Measurements from ENCODE around the gene ZFP37. TPM values are rescaled to one million over a fixed set of nuclear protein-coding genes. Genes with fewer than 3 reads are reported as not detected.

ZFP37 gene
- total RNA-seq, 2 donors from 2014 or later, result 1.8 to 2.7 TPM

GRCh38 chr9:113012492-113012891 is 44.0 kb downstream of the ZFP37 start:
- H3K36me3 ChIP-seq, result no peaks in the 10 kb centered on the region
- no peak for TF ChIP-seq CTCF (IDR thresholded peaks at IDR 0.05)
- ATAC-seq (ENCODE audit: insufficient number of reproducible peaks, low FRiP score, low read depth), result no peak

GRCh38 chr9:113011911-113012381 is 44.6 kb downstream of the ZFP37 start, which contains the start of gene ZNF883:
Gene ZNF883 (minus strand): TSS chr9:113012192.
- Histone ChIP-seq H3K9me3 (peaks cover 19% of the 10 kb centered on the region), H3K36me3 (no peaks in the 10 kb centered on the region), H3K4me3 (peak within 1 kb of the TSS; percentile 57), H3K27me3 (replicated peaks; ENCODE audit: insufficient read depth) (no peaks in the 10 kb centered on the region), H3K27ac (no peak within 1 kb of the TSS), H3K4me1 (ENCODE audit: control insufficient read depth in 1 of 2, low read depth in 2 of 2) (no peaks in the 10 kb centered on the region)
- ATAC-seq (ENCODE audit: insufficient number of reproducible peaks, low FRiP score, low read depth) (no peak), DNase-seq (ENCODE audit: low spot score) (no peak)
- no peak for TF ChIP-seq CTCF (IDR thresholded peaks at IDR 0.05)

More at GRCh38 chr9:113012492-113012891, 44.0 kb downstream of the ZFP37 start:
- Histone ChIP-seq H3K4me1 (ENCODE audit: control insufficient read depth in 1 of 2, low read depth in 2 of 2) (no peaks in the 10 kb centered on the region), H3K27ac (no peak overlapping the region), H3K4me3 (peak overlapping the region; percentile 57), H3K9me3 (peaks cover 20% of the 10 kb centered on the region), H3K27me3 (replicated peaks; ENCODE audit: insufficient read depth) (no peaks in the 10 kb centered on the region)
- DNase-seq (ENCODE audit: low spot score), result no peak

- H3K9me3 ChIP-seq, result peaks cover 14% of the 10 kb centered on the region
- no peak for ATAC-seq (ENCODE audit: insufficient number of reproducible peaks, low FRiP score, low read depth)
- no peaks in the 10 kb centered on the region for H3K27me3 ChIP-seq (replicated peaks; ENCODE audit: insufficient read depth)
- no peaks in the 10 kb centered on the region for H3K36me3 ChIP-seq
- no peak for DNase-seq (ENCODE audit: low spot score)
- no peak for TF ChIP-seq CTCF (IDR thresholded peaks at IDR 0.05)
- no peaks in the 10 kb centered on the region for H3K4me1 ChIP-seq (ENCODE audit: control insufficient read depth in 1 of 2, low read depth in 2 of 2)
- H3K4me3 ChIP-seq, result no peak overlapping the region
- no peak overlapping the region for H3K27ac ChIP-seq
Measured at GRCh38 chr9:113005777-113006176, 50.7 kb downstream of the ZFP37 start.

GRCh38 chr9:112997236-112997941 is 59.1 kb downstream of the ZFP37 start:
- H3K4me3 ChIP-seq, result no peak overlapping the region
- H3K9me3 ChIP-seq, result peaks cover 71% of the 10 kb centered on the region
- TF ChIP-seq CTCF (IDR thresholded peaks at IDR 0.05), result no peak
- no peaks in the 10 kb centered on the region for H3K4me1 ChIP-seq (ENCODE audit: control insufficient read depth in 1 of 2, low read depth in 2 of 2)
- no peaks in the 10 kb centered on the region for H3K27me3 ChIP-seq (replicated peaks; ENCODE audit: insufficient read depth)
- peaks cover 3% of the 10 kb centered on the region for H3K36me3 ChIP-seq
- no peak overlapping the region for H3K27ac ChIP-seq
- ATAC-seq (ENCODE audit: insufficient number of reproducible peaks, low FRiP score, low read depth), result no peak
- DNase-seq (ENCODE audit: low spot score), result no peak

Other genes starting within 250 kb of the ZFP37 start
- 1 to 10 TPM; 2.0 to 2.7 TPM for gene SLC46A2, start 165.8 kb downstream of the ZFP37 start, total RNA-seq
- 1 to 10 TPM in 1 of 2 donors, under 1 TPM in 1; 0.95 to 2.8 TPM for gene ZNF883, start 44.5 kb downstream of the ZFP37 start, total RNA-seq
- gene SLC31A2, start 94.3 kb upstream of the ZFP37 start, total RNA-seq, result 10 to 100 TPM; 15.2 to 17.2 TPM
- 10 to 100 TPM; 23.3 to 26.4 TPM for gene FKBP15, start 164.6 kb upstream of the ZFP37 start, total RNA-seq
- gene SLC31A1, start 164.8 kb upstream of the ZFP37 start, total RNA-seq, result 10 to 100 TPM; 11.0 to 11.5 TPM
- gene CDC26, start 218.8 kb upstream of the ZFP37 start, total RNA-seq, result 10 to 100 TPM; 18.4 to 18.6 TPM
- gene PRPF4, start 218.9 kb upstream of the ZFP37 start, total RNA-seq, result 10 to 100 TPM; 20.6 to 23.6 TPM
- not detected for gene RNF183, start 246.7 kb upstream of the ZFP37 start, total RNA-seq

All from thoracic aorta (tissue), 2 donors.